HepG2 (cell line): Measurements from ENCODE around the gene NKAIN4. TPM values are rescaled to one million over a fixed set of nuclear protein-coding genes. Genes with fewer than 3 reads are reported as not detected.

Experiments
- ATF2 ChIP-seq: sonication (generic); formaldehyde crosslinking; IDR thresholded peaks from 2 replicates; pipeline ENCODE4 v1.4.0; 2020; ENCODE audit warnings: missing genetic modification reagents
- CCDC6 ChIP-seq: sonication (generic); formaldehyde crosslinking; IDR thresholded peaks from 2 replicates; pipeline ENCODE4 v1.8.1; 2022; ENCODE audit warnings: mild to moderate bottlenecking, missing genetic modification reagents, moderate library complexity
- CENPX ChIP-seq: sonication (generic); formaldehyde crosslinking; IDR thresholded peaks from 2 replicates; pipeline ENCODE4 v1.9.0; 2021; ENCODE audit warnings: mild to moderate bottlenecking, missing genetic modification reagents, moderate library complexity
- DRAP1 ChIP-seq: IDR thresholded peaks from 2 replicates; pipeline ENCODE4 v1.6.1; 2016; ENCODE audit warnings: missing genetic modification reagents, missing compliant biosample characterization
- ERF ChIP-seq: IDR thresholded peaks from 2 replicates; pipeline ENCODE4 v1.6.1; 2018; ENCODE audit warnings: missing biosample characterization, missing genetic modification reagents
- HDAC1 ChIP-seq: sonication (generic); formaldehyde crosslinking; IDR thresholded peaks from 2 replicates; pipeline ENCODE4 v1.5.1; 2020; ENCODE audit warnings: mild to moderate bottlenecking, missing genetic modification reagents
- HMG20B ChIP-seq: conservative IDR thresholded peaks from 2 replicates; pipeline ENCODE4 v1.6.1; 2016; ENCODE audit warnings: missing genetic modification reagents, missing compliant biosample characterization
- HOXA9 ChIP-seq: sonication (generic); formaldehyde crosslinking; IDR thresholded peaks from 2 replicates; pipeline ENCODE4 v1.8.1; 2022; ENCODE audit warnings: missing genetic modification reagents, mild to moderate bottlenecking, moderate library complexity, borderline replicate concordance
- KAT2B ChIP-seq: fragments of 150-350 bp; IDR thresholded peaks from 2 replicates; pipeline ENCODE4 v1.6.1; 2014; ENCODE audit warnings: low read depth, low read length, borderline replicate concordance
- KLF13 ChIP-seq: sonication (generic); formaldehyde crosslinking; IDR thresholded peaks from 2 replicates; pipeline ENCODE4 v1.4.0; 2020; ENCODE audit warnings: mild to moderate bottlenecking, missing genetic modification reagents
- MAZ ChIP-seq, 2 experiments: sonication (generic) in 1 of 2; formaldehyde crosslinking in 1 of 2; IDR thresholded peaks; 2 replicates each; pipeline versions ENCODE4 v1.5.0 to v1.6.1; 2012 to 2020; ENCODE audit warnings: low read depth in 2 of 2, mild to moderate bottlenecking in 2 of 2, borderline replicate concordance in 1 of 2, improper control_type of control experiment in 1 of 2, low read length in 1 of 2, missing genetic modification reagents in 1 of 2, moderate library complexity in 1 of 2
- POLR2G ChIP-seq: fragments of 200-400 bp; formaldehyde crosslinking; IDR thresholded peaks from 2 replicates; pipeline ENCODE4 v1.6.1; 2018; ENCODE audit warnings: mild to moderate bottlenecking, low read depth, low read length, moderate library complexity
- TRIM22 ChIP-seq: fragments of 450-650 bp; IDR thresholded peaks from 2 replicates; pipeline ENCODE4 v1.6.1; 2017
- TSC22D2 ChIP-seq: sonication (generic); formaldehyde crosslinking; IDR thresholded peaks from 2 replicates; pipeline ENCODE4 v1.5.1; 2020; ENCODE audit warnings: missing genetic modification reagents, mild to moderate bottlenecking, borderline replicate concordance
- YY1 ChIP-seq: IDR thresholded peaks from 2 replicates; pipeline ENCODE4 v1.6.1; 2011; ENCODE audit warnings: low read length, low read depth, moderate library complexity, mild to moderate bottlenecking; ENCODE audit not compliant: insufficient read depth, insufficient replicate concordance
- ZC3H13 ChIP-seq: sonication (generic); formaldehyde crosslinking; IDR thresholded peaks from 2 replicates; pipeline ENCODE4 v1.8.1; 2023; ENCODE audit warnings: mild to moderate bottlenecking, missing genetic modification reagents, moderate library complexity
- ZNF460 ChIP-seq: sonication (generic); formaldehyde crosslinking; IDR thresholded peaks from 2 replicates; pipeline ENCODE4 v1.5.1; 2020; ENCODE audit warnings: missing genetic modification reagents, mild to moderate bottlenecking, borderline replicate concordance
- ZNF501 ChIP-seq: sonication (generic); formaldehyde crosslinking; IDR thresholded peaks from 2 replicates; pipeline ENCODE4 v1.5.1; 2020; ENCODE audit warnings: mild to moderate bottlenecking, moderate library complexity, missing genetic modification reagents
- ZNF503 ChIP-seq: sonication (generic); formaldehyde crosslinking; IDR thresholded peaks from 2 replicates; pipeline ENCODE4 v1.4.0; 2020; ENCODE audit warnings: missing genetic modification reagents
- ZNF589 ChIP-seq: sonication (generic); formaldehyde crosslinking; conservative IDR thresholded peaks from 2 replicates; pipeline ENCODE4 v1.8.0; 2022; ENCODE audit warnings: mild to moderate bottlenecking, moderate library complexity, missing genetic modification reagents
- ZNF672 ChIP-seq: sonication (generic); formaldehyde crosslinking; IDR thresholded peaks from 2 replicates; pipeline ENCODE4 v1.8.1; 2022; ENCODE audit warnings: missing genetic modification reagents
- ZNF746 ChIP-seq: sonication (generic); formaldehyde crosslinking; IDR thresholded peaks from 2 replicates; pipeline ENCODE4 v1.8.0; 2022; ENCODE audit warnings: mild to moderate bottlenecking, missing genetic modification reagents
- ZSCAN9 ChIP-seq: IDR thresholded peaks from 2 replicates; pipeline ENCODE4 v1.6.1; 2016; ENCODE audit warnings: borderline replicate concordance
- ZUFSP ChIP-seq: sonication (generic); formaldehyde crosslinking; IDR thresholded peaks from 2 replicates; pipeline ENCODE4 v1.9.0; 2021; ENCODE audit warnings: missing genetic modification reagents, mild to moderate bottlenecking, borderline replicate concordance
- polyA plus RNA-seq, 8 experiments: library from polyadenylated mRNA; depleted of rRNA in 3 of 8; stranded (reverse) in 7 of 8; unstranded in 1 of 8; fragments of >200 nt; fragmentation: Illumina TruSeq in 4 of 8; extraction: Trizol in 4 of 8; gene quantifications; 2 replicates each; pipeline versions ENCODE4 v1.2.1 to v1.2.3, GENCODE V29; 2011 to 2016; ENCODE audit warnings: low read depth in 4 of 8, missing spikeins in 1 of 8, mixed read lengths in 1 of 8; ENCODE audit not compliant: insufficient read depth in 1 of 8
- total RNA-seq, 5 experiments: library from RNA; depleted of rRNA; stranded (reverse); fragments of >200 nt; fragmentation: Illumina TruSeq; extraction: Trizol; gene quantifications; 2 replicates each; pipeline ENCODE4 v1.2.3, GENCODE V29; 2016; ENCODE audit warnings: low read depth in 1 of 5

The NKAIN4 gene
- total and polyA plus RNA-seq, 2 of the 13 experiments (the other 11 are each of a cell fraction or from before 2014, with no cell fraction given) = not detected

- no peak for TF ChIP-seq KLF13 (CRISPR knock-in tag)
- peak; percentile 57 for TF ChIP-seq YY1
- TF ChIP-seq ZUFSP = no peak
- no peak for TF ChIP-seq CENPX (CRISPR knock-in tag)
- TF ChIP-seq ERF (CRISPR knock-in tag) = peak; percentile 60; the same call in 1 of the 2 replicates
- no peak for TF ChIP-seq ZNF503
- TF ChIP-seq POLR2G = no peak
- TF ChIP-seq ZC3H13 = no peak
- peak; percentile 34; the same call in 1 of the 2 replicates for TF ChIP-seq DRAP1 (CRISPR knock-in tag)
- TF ChIP-seq ZNF672 (CRISPR knock-in tag) = no peak
- 0 out of 2 replicates have a peak, but pooled peaks have one; percentile 8 for TF ChIP-seq TSC22D2 (CRISPR knock-in tag)
- no peak for TF ChIP-seq HDAC1 (CRISPR knock-in tag)
- no peak for TF ChIP-seq CCDC6 (CRISPR knock-in tag)
- no peak for TF ChIP-seq ZNF460
- no peak for TF ChIP-seq ZNF589 (CRISPR knock-in tag)
- 0 out of 2 replicates have a peak, but pooled peaks have one; percentile 9 for TF ChIP-seq ZNF746 (CRISPR knock-in tag)
- no peak for TF ChIP-seq KAT2B
- TF ChIP-seq ZNF501 = peak; percentile 74; the same call in 1 of the 2 replicates
- 0 out of 2 replicates have a peak, but pooled peaks have one; percentile 36 for TF ChIP-seq ATF2
- no peak for TF ChIP-seq HMG20B (CRISPR knock-in tag)
- no peak for TF ChIP-seq TRIM22
- no peak for TF ChIP-seq MAZ (IDR thresholded peaks at IDR 0.05; ENCODE audit: borderline replicate concordance, low read depth, low read length)
- TF ChIP-seq MAZ (CRISPR knock-in tag; IDR thresholded peaks at IDR 0.05; ENCODE audit: low read depth) = peak; percentile 53; the same call in 1 of the 2 replicates
- no peak for TF ChIP-seq HOXA9
- no peak for TF ChIP-seq ZSCAN9 (CRISPR knock-in tag)
Observed at GRCh38 chr20:63230800-63231268, 23.4 kb downstream of the NKAIN4 start (continued).
